NCI-H524 treated with DMSO at 0.1 percent for 48 hours (cell line): Measurements from ENCODE around the gene KLHL25.

Experiments
- DNase-seq: peaks from one replicate; lab custom pipeline; 2025; lab: John Stamatoyannopoulos, UW

KLHL25 gene

DNA sequence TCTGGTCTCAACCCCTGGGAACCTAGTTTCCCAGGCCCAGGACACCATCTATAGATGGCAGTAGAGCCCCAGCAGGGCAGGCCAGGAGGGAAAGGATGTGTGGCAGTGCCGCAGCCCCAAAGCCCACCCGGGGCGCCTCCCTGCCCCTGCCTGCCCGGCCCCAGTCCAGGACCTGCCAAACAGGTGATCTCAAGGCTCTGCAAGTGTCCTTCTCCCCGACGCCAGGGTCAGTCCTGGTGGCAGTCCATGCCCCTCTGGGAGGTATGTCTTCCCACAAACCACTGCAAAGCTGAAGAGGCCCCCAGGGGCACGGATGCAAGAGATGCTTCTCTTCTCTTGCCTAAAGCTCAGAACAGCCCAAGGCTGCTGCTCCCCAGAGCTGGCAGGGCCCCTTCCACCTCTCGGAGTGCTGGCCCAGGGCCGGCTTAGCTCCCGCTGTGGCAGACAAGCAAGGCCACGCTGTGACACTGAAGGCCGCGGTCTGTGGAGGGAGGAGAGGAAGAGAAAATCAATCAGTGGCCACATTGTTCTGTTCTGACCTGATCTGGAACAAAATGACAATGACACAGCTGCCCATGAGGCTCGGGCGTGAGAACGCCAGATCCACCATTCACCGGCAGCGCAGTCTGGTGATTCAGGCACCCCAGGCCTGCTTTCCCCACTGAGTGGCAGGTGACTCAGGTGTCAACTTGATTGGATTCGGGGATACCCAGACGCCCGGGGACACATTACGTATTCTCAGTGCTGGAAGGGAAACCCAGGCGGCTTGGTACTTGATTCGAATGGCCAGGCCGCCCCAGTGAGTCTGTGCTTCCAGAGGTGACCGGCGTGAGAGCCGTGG, 34.0 kb downstream of the KLHL25 start:
- DNase-seq, result no peak

DNA sequence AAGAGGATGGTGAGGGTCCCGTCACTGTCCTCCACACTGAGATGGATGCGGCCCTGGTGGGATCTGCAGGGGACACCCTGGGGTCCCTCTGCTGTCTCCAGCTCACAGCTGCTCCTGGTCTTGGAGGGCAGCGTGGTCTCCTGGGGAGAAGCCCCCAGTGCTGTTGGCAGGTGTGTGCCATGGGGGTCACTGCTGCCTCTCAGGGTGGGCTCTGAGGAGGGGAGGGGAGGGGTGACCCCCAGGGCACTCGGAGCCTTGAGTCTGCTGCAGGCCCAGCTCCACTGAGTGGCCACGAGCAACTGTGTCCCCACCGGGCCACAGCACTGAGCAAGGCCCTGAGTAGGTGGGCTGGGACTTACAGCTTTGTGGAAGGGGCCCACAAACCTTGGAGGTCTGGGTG, 34.7 kb downstream of the KLHL25 start:
- DNase-seq, result no peak

DNA sequence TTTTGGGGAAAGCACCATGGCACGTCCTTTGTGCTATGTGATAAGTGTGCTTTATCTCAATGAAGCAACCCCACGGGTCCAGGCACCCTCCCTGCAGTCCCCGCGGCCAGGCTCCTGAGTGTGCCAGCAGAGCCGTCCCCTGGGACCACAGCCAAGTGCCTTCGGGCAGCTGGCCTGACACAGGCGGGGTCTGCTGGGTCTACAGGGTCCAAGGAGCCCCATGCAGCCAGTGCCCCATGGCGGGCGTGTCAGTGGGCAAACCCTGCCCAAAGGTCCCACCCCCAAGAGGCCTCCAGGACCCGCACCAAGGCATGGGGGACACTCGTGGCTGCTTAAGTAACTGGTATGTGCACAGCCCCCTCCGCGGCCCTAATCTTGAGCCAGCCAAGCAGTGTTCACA, 35.3 kb downstream of the KLHL25 start:
- DNase-seq, result no peak

DNA sequence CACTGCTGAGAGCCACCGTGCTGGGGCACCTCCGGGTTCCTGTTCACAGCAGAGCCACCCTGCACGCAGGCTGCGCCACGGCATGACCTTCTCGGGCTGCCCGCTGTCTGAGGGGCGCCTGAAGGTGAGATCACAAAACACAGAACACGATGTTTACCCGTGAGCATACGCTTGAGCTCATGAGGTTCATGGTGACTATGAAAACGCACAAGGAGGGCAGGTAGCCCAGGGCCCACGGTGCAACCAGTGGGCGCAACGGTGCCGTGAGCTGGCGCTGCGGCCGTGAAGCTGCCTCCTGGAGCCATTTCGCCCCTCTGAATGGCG, 36.1 kb downstream of the KLHL25 start:
- no peak for DNase-seq

DNA sequence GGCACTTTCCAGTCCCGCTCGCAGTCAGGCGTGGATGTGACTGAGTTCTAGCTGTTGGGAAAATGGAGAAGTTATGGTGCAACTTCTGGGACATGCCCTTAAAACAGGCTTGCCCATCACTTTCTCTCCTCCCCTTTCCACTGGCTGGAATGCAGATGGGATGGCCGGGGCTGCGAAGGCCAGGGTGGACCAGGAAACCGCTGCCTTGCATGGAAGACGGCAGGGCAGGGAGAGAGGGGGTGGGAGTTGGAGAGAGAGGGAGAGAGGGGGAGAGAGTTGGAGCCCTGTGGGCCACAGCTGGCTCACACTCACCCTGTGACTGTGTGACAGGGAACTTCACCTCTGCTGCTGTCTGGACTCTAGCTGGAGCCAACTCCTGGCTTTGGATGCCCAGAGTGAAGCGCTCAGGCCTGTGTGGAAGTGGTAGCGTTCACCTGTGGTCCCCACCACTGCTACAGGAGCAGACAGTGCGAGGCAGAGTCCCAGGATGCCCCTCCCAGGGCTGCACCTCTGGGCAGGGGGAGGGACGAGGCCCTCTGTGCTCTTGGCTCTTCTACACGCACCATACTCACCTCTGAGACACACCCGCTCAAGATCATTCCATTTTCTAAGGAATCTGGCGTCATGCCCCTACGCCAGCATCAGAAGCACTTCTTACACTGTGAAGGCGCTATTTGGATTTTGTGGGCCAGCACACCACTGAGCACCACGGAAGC, 36.6 kb downstream of the KLHL25 start:
- DNase-seq, result no peak

DNA sequence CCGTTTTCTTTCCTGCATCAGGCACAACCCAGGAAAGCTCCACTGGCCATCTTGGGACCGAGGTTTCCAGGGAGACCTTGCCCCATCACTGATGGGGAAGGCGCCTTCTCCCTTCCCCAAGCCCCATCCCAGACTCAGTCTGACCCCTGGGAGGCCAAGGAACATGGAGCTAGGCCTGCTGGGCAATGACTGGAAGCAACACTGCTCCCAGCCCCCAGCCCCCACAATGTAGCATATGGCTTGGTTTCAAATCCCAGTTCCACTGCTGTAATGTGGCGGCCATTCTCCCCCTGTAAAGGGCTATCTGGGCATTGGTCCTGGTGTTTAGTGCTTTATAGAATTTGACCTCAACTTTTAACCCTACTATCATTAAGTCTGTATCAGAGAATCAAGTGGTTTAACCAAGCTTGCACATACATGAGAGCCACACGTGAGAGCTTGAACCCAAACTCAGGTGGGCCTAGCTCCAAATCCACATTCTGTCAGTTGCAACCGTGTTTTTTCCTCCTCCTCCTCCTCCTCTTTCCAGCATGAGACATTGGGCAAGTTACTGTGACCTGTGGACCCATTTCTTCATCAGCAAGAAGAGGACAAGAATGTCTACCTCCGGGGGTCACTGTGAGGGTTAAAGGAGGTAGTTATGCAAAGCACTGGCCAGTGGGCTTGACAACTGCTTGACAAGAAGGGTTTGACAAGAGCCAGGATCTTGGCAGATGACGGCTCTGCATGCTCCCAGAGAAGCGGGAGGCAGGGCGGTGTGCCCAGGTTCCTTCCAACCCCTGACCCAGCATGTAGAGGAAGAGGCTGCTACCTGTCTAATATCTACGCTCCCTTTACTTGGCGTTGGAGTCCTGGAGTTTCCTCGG, 37.4 kb downstream of the KLHL25 start:
- DNase-seq, result no peak

DNA sequence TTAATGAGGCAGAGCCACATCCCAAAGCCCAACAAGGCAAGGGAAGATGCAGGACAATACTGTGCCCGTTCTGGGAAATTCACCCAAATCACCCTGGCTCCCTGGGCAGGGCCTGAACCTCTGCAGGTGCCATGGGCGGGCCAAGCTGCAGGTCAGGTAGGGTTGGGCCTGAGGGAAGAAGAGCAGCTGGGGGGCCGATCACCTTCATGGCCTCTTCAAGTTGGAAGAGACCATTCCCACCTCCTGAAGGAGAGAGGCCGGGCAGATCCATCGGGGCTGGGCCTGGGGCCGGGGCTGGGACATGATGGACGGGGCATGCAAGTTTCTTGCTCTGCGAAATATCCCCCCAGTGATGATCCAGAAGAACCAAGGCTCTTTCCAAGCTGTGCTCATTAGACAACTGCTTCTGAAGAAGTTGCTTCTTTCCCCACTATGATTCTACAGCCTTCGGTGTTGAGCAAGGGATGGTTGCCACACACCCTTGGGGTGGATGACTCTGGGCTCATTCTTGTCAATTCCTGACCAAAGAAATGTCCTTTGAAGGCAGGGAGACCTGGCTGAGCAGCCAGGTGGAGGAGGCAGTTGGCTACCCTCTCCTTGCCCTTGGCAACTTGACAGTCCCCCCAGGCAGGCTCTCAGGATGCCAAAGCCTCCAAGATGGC, 38.2 kb downstream of the KLHL25 start:
- DNase-seq, result no peak

DNA sequence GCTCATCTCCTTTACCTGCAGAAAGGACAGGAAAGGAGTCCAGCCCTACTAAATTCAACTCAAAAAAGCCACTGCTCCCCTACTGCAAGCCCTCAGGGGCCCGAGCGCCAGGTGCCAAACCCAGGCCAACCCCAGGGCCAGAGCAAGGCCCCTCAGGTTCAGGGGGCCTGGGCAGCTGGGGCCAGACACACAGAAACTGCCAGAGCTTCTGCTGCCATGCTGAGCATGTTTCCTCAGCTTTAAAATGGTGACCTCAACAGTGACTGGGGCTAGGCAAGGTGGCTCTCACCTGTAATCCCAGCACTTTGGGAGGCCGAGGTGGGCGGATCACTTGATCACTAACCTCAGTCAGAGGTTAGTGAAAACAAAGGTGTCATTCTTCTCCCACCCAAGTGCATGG, 38.8 kb downstream of the KLHL25 start:
- no peak for DNase-seq

DNA sequence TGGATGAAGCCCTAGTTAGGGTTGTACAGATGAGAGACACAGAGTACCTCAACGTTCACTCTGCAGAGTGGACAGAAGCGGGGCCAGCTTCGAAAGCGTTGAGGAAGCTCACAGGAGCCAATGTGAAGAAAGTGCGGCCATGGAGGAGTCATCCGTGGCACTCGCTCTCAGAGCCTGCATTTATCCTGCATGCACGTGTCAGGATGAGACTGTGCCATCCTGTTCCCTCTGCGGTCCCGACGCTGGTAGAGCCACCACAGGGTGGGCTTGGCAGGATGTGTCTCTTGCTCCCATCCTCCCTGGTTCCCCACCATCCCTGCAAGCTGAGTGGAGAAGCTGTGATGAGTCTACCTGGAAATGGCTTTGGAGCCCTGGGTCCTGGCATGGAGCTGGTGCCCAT, 39.3 kb downstream of the KLHL25 start:
- DNase-seq, result no peak

DNA sequence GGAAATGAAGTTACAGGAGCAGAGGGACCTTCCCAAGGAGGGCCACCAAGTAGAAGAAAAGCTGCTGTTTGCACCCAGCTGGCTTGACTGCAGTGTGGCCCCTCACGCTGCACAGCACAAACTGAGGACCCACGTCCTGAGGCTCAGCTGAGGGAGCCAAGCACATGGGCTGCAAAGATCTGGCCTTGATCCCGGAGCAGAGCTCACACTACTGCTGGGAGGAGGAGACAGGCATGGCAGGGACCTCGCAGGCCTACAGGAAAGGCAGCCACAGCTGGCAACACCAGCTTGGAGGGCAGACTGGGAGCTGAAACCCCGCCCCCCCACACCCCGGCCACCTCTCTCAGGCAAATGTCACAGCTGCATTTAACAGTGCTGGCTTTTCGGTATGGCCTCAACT, 39.7 kb downstream of the KLHL25 start:
- no peak for DNase-seq

DNA sequence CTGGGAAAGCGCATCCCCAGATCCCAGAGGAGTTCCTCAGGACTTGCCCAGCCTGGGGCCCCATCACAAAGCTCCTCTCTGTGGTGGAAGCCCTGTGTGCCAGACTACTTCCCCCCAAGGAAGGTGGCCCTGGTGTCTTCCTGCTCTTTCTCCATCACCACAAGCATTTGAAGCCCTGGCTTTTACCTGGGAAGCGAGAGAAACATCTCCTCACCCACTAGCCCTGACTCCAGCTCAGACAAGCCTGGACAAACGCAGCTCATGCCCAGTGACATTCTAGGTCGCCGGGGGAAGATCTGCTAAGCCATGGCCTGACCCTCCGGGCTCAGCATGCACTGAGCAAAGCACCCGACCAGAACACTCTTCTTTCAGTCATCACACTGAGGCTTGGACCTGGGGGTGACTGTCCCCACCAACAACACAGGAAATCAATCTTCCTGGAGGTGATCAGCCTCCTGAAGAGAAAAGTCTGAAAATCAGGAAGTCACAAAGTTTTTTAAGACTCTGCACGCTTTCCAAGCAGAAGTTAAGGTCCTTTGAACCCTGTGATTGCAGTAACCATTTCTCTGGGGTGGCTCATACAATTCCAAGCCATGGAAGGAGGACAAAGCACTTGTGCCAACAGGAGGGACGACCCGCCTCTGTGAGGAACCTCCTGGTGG, 40.8 kb downstream of the KLHL25 start:
- DNase-seq, result no peak

DNA sequence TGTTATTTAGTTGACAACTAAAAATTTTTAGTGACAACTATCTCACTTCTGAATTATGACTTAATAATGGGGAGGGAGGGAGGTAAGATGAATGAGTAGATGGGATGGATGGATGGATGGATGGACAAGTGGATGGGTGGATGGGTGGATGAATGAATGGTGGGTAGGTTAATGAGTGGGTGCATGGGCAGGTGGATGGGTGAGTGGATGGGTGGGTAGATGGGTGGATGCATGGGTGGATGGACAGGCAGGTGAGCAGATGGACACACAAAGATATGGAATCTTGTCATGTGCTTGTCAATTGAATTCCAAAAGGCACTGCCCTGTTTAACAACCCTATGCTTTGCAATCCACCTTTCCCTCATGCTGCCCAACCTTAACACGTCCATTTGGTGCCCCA, 41.5 kb downstream of the KLHL25 start:
- no peak for DNase-seq

DNA sequence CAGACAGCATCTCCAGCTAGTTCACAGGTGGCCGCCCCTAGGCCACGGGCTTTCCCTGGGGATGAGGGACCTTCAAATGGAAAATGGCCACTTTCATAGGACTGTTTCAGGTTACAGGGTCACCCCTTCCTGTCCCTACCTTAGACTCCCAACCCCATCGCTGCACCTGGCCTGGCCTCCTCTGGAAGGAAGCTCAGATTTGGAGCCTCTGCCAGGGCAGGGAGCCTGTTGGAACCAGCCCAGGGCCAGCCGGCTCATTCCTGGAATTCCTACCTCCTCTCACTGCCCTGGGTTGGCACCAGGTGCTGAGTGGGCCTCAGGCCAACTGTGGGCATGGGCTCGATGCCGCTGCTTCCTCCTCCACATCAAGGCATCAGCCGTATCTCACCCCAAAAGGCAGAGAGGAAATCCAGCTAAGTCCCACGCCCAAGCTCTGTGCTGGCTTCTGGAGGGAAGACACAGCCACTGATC, 42.2 kb downstream of the KLHL25 start:
- DNase-seq, result no peak

DNA sequence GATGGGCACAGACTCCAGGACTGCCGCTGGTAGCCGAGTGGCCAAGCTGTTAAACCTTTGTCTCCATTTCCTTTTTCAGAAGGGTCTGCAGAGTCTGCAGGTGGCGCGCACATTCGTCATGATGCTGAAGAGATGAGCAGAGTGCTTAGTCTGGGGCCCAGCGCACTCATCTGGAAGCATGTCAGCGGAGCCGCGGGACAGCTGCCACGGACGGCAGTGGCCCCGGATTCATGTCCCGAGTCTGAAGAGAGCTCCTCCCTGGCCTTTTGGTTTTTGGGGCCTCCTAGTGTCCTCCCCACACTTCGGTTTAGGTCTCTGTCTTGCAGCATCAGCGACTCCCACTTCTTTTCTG, 42.6 kb downstream of the KLHL25 start:
- no peak for DNase-seq

DNA sequence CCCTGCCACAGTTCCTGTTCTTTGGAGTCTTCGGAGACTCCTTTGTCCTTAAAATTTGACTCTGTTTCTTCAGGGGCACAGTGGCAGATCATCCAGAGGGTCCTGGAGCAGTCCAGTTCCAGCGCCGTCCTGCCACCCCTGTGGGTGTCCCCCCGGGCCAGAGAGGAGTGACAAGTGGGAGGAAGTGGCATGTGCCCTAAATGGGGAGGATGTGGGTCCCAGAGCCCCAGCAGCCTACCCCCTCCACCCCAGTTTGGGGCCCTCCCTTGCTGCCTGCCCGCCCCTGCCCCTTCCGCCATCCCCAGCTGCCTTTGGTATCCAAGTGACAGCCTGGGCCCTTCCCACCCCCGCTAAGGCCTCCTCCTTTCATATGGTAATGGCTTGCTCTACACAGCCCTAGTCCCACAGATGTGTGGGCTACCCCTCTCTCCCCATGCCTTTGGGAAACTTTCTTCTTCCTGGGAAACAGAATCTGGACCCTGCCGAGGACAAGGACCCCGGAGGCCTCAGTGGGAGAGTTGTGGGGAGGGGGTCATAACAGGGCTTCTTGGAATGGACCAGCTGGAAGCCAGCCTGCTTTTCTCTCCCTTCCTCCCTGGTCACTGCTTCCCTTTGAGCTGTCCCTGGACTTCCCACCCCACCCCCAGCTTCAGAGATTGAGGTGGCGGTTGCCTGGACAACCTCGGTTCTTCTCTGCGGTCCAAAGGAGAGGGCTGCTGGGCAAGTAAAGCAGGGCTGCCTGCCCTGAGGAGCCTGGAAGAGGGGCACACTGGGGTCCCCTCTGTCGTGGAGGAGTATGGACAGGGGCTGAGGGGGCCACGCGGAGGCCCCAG, 43.2 kb downstream of the KLHL25 start:
- DNase-seq, result no peak

DNA sequence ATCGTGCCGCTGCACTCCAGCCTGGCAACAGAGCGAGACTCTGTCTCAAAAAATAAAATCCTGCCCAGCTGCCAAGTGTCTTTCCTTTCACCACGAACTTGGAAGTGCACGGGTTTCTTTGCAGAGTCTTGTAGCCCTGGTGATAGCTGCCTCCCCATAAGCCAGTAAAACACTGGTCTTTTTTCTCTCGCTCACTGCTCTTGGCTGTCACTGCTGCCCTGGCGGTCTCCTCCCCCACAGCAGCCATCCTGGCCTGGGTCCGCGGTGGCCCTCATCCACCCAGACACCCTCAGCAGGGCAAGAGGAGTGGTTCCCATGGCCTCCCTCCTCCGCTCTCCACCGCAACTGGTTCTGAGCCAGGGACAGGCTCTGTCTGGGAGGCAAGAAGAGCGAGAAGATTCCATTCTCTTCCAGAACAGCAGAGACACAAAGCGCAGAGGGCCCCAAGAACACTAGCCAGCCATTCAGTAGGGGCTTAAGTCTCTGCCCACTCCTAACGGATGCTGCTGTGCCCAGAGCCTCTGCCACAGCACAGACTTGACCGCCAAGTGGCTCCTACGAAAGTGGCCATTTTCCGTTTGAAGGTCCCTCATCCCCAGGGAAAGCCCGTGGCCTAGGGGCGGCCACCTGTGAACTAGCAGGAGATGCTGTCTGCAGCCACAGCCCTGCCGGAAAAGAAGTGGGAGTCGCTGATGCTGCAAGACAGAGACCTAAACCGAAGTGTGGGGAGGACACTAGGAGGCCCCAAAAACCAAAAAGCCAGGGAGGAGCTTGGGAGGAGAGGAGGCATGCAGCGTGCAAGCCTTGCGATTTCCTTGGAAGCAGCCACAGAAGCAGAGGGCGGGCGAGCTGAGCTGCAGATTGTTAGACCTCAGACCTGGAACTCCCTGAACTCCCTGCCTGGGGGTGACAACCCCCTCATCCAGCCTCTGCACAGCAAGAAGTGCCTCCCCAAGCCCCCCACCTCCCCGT, 44.1 kb downstream of the KLHL25 start:
- DNase-seq, result no peak

DNA sequence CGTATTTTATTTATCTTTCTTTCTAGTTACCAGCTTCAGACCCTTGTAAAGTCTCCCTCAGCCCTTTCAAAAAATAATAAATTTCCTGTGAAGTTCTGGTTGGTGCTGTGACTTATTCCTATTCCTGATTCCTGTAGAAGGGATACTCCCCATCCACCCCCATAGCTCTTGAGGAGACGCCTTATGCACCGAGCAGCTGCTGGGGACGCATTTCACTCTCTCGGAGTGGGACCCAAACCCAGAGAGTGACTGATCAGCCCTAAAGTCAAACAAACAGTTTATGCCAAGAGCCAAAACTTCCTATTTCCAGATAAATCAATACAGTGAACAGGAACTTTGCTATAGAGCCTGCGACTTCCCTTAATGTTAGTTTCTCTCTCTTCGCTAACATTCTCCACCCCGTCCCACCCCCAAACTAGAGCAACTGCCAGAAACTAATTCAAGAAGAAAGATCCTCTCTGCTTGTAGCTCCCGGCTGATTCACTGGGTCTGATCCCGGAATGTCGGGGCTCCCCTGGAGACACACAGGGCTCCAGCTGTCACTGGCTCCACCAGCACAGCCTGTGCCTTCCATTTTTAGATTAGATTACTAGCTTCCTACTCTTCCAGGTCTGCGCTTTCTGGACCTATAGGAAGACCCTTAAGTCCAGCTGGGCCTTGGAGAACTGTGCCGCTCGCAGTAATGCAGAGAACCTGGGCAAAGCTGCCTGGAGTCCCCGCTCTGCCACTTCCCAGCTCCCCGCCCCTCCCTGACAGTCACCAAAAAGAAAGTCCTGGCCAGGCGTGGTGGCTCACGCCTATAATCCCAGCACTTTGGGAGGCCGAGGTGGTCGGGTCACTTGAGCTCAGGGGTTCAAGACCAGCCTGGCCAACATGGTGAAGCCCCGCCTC, 45.2 kb downstream of the KLHL25 start:
- DNase-seq, result no peak

DNA sequence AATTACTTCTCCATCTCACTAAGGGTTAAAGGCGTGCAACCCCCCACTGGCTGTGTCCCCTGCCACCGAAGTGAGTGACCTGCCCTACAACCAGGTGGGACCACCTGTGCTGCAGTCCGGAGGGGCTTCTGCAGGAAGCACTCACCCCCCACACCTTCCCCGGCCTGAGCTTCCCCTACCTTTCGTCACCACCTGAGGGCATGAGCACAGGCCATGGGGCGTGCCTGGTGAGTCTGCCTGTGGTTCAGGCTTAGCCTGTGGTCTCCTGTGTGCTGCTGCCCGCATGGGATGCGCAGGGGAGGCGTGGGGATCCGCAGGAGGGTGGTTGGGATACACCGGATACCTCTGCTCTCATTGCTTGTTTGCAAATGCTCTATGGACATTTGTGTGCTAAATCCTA, 46.0 kb downstream of the KLHL25 start:
- DNase-seq, result no peak

DNA sequence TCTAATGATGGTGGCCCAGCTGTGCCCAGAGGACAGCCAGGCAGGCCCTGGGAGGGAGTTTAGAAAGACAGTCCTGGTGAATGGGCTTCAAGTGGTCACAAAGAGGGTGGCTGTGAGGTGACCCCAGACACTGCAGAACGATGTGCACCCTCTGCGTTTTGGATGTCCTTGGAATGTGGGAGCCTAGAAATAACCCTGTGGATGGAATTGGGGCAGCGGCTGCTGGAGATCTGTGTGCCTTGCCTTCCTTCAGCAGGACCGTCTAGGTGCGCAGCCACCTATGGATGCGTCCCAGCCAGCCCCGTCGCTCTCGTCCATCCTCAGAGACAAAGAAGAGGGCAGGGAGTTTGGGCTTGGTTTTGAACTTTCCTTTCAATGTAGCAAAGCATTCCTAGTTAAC, 46.5 kb downstream of the KLHL25 start:
- no peak for DNase-seq
